Superior temporal gyrus (tissue), 1 donor: Measurements from ENCODE around the gene NUDT4.
A peak's percentile ranks its signal among the peaks of the same experiment; 100 is the strongest.
"Not testable (repeated sequence)": the region's sequence is repeated elsewhere in the genome, so short reads cannot be mapped to it uniquely, and the experiment has no call there.

Source experiments
- DNase-seq: peaks from one replicate; pipeline ENCODE4 v3.0.0-alpha.2; 2016; ENCODE audit errors: extremely low spot score

NUDT4 gene

GRCh38 chr12:93366422-93366821 lies 11.3 kb upstream of the NUDT4 start:
- DNase-seq = no peak

- DNase-seq = no peak
Measured at GRCh38 chr12:93368766-93369165, 9.0 kb upstream of the NUDT4 start.

- no peak for DNase-seq
Measured at GRCh38 chr12:93369505-93369904, 8.2 kb upstream of the NUDT4 start.

DNA sequence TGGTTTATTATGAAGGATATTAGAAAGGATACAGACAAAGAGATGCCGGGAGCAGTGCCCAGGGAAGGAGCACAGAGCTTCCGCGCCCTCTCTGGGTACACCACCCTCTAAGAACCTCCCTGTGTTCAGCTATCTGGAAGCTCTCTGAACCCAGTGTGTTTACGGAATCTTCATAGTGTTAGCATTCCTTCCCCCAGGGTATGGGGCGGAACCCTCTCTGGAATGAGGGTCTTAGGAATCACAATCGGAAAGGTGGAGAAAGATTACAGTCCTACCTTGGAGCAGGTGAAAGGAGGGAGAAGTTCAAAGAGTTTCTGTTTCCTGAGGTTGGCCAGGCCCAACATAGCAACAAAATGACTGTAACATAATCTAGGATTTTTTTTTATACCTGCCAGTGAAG lies 6.8 kb upstream of the NUDT4 start:
- no peak for DNase-seq

GRCh38 chr12:93373961-93374656 lies 3.6 kb upstream of the NUDT4 start:
- no peak for DNase-seq

DNA sequence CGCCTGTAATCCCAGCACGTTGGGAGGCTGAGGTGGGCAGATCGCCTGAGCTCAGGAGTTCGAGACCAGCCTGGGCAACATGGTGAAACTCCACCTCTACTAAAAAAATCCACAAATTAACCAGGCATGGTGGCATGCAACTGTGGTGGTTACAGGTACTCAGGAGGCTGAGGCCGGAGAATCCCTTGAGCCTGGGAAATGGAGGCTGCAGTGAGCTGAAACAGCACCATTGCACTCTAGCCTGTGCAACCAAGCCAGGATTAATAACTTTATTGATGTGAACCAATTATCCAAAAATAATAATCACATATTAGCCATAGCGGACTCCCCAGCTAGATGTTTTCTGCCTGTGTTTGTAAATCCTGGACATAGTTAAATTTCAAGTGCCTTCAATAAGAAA lies 1.8 kb upstream of the NUDT4 start:
- DNase-seq = no peak

- no peak for DNase-seq
Measured at GRCh38 chr12:93376436-93377251, 1.1 kb upstream of the NUDT4 start.

DNA sequence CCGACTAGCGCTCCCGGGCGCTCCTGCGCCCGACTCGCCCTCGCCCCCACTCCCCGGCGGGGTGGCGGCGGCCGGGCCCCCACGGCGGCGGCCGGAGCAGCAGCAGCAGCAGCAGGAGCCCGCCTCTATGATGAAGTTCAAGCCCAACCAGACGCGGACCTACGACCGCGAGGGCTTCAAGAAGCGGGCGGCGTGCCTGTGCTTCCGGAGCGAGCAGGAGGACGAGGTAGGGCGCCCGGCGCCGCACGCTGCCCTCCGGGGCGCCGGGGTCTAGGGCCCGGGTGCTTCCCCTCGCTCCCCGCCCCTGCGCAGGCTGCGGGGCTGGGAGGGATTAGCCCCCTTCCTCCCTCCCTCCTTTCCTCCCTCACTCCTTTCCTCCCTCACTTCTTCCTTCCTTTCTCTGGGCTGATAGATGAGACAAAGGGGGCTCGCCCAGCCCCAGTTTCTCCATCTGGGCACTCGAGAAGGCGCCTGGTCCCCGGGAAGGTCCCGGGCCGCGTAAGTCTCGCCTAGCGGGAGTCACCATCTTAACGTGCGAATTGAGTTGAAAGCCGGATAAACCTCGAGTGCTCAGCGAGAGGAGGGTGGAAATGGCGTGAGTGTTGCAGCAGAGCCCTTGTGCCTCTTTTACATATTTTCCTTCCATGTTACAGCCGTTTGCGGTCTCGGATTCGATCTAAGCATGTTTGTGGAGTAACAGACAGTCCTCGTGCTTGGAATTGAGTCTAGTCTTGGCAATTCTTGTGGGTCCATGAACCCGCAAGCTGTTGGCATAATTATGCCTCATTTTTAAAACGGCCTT lies 672 bp downstream of the NUDT4 start:
- peak; percentile 71 for DNase-seq

DNA sequence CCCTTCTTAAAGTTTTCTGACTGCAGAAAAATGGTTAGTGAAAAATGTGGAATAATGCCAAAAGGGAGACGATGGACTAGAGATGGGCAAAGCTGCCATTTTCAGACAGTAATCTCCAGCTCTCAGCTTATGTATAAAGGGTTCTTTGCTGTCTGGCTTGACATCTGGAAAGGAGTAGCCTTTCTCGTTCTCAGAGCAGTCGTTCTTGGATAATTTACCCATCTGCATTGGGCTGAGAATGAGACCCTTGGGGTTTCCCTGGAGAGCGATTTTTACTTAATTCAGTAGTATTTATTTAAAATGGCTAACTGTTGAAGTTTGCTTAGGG lies 1.2 kb downstream of the NUDT4 start:
- DNase-seq = no peak

GRCh38 chr12:93379326-93379980 lies 1.7 kb downstream of the NUDT4 start:
- peak; percentile 75 for DNase-seq

DNA sequence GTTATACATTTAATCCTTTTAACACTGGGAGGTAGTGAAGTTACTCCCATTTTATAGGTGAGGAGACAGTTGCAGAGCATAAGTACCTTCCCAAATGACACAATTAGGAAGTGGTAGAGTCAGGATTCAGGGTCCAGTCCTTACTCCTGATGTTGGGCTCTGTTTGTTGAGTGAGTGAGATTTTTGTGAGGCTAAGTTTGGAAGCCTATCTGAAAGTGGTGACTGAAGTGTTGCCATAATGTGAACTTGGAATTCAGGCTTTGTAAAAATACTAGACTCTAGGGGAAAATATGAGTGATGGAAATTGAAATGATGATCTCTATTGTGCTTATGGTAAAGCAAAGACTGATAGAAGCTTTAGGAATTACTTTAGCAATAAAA lies 2.2 kb downstream of the NUDT4 start:
- DNase-seq = no peak

GRCh38 chr12:93380480-93381121 lies 2.9 kb downstream of the NUDT4 start:
- no peak for DNase-seq

GRCh38 chr12:93381161-93381975 lies 3.6 kb downstream of the NUDT4 start:
- DNase-seq = no peak

- not testable (repeated sequence) for DNase-seq
Measured at GRCh38 chr12:93381976-93382437, 4.3 kb downstream of the NUDT4 start.

DNA sequence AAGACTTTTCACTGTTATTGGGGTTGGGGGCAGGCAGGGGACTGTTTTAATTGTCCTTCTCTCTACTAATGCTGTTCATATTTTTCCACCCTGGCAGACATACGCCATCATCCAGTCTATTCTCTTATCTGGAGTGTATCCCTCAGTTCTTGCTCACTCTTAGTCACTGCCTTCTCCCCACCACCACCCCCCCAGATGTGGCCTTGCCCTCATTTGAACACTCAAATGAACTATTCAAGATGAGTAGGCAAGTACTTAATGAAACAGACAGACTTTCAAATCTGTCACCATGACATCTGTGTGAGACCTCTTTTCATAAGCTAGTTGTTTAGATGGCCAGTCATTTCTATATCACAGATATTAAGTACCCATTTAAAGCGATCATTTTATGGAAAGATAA lies 10.1 kb downstream of the NUDT4 start:
- DNase-seq = no peak

GRCh38 chr12:93390031-93390430 lies 12.3 kb downstream of the NUDT4 start:
- DNase-seq = no peak

DNA sequence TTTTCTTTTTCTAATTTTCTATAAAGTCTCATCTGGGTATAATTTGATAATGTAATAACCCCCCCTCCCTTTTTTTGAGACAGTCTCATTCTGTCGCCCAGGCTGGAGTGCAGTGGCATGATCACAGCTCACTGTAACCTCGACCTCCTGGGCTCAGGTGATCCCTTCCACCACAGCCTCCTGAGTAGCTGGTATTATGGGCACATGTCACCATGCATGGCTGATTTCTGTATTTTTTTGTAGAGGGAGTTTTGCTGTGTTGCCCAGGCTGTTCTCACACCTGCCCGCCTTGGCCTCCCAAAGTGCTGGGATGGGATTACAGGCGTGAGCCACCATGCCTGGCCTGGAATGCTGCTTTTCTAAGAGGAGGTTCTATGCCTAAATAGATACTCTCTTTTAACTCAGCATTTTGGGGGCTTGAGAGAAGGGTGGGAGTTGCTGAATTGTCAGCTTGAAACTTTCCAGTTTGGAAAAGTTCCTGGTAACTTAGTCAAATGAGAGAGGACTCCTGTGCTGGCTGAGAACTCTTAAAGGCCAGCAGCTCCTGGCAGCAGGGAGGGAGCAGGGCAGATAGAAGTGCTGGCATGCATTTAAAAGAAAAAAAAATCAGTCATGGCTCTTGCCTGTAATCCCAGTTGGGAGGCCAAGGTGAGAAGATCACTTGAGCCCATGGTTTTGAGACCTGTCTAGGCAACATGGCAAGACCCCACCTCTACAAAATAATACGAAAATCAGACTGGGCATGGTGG lies 13.0 kb downstream of the NUDT4 start:
- DNase-seq = no peak

DNA sequence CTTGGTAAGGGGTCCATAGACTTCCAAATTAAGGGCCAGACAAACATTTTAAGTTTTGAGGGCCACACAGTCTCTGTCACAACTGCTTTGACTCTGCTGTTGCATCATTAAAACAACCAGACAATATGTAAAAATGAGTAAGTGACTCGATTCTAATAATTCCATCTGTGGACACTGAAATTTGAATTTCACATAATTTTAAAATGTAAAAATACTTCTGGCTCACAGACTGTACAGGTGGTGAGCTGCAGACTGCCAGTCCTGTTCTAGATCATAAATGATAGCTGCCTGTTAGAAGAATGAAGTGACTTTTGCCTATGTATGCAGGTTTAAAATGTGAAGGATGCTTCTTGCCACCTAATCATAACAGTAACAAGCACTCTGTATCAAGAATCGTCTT lies 15.7 kb downstream of the NUDT4 start:
- DNase-seq = no peak

GRCh38 chr12:93397412-93397811 lies 19.7 kb downstream of the NUDT4 start:
- DNase-seq = no peak
